Ishikawa (cell line): ENCODE results near the gene MACF1.

Experiments used
- CEBPB ChIP-seq: IDR thresholded peaks from 2 replicates; pipeline ENCODE4 v1.6.1; 2012
- EP300 ChIP-seq: IDR thresholded peaks from 2 replicates; pipeline ENCODE4 v1.6.1; 2012; ENCODE audit warnings: borderline replicate concordance
- FOXM1 ChIP-seq: IDR thresholded peaks from 2 replicates; pipeline ENCODE4 v1.6.1; 2012; ENCODE audit warnings: low read depth, borderline replicate concordance
- TAF1 ChIP-seq: IDR thresholded peaks from 2 replicates; pipeline ENCODE4 v1.6.1; 2012; ENCODE audit warnings: low read depth, mild to moderate bottlenecking
- TCF12 ChIP-seq: IDR thresholded peaks from 2 replicates; pipeline ENCODE4 v1.6.1; 2012; ENCODE audit warnings: low read depth
- TEAD4 ChIP-seq: IDR thresholded peaks from 2 replicates; pipeline ENCODE4 v1.6.1; 2012
- YY1 ChIP-seq: IDR thresholded peaks from 2 replicates; pipeline ENCODE4 v1.6.1; 2012; ENCODE audit warnings: low read depth
- TF ChIP-seq, protein P1 (sequence below): IDR thresholded peaks from 2 replicates; pipeline ENCODE4 v1.6.1; 2012
- TF ChIP-seq, protein P2 (sequence below): IDR thresholded peaks from 2 replicates; pipeline ENCODE4 v1.6.1; 2012; ENCODE audit warnings: low read depth, mild to moderate bottlenecking
- TF ChIP-seq, protein P3 (sequence below): IDR thresholded peaks from 2 replicates; pipeline ENCODE4 v1.6.1; 2012

DNA sequence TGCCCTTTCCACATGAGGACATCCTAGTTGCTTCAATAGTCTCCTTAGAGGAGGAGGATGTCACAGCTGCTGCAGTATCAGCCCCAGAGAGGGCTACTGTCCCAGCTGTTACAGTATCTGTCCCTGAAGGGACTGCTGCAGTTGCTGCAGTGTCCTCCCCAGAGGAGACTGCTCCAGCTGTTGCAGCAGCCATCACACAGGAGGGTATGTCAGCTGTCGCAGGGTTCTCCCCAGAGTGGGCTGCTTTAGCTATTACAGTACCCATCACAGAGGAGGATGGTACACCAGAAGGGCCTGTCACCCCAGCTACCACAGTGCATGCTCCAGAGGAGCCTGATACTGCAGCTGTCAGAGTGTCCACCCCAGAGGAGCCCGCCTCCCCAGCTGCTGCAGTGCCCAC, 208.4 kb downstream of the MACF1 start:
- TF ChIP-seq TAF1 (no peak), CEBPB (no peak), EP300 (no peak), TCF12 (no peak), TEAD4 (no peak), FOXM1 (no peak), YY1 (no peak)
- TF ChIP-seq, protein P1, sequence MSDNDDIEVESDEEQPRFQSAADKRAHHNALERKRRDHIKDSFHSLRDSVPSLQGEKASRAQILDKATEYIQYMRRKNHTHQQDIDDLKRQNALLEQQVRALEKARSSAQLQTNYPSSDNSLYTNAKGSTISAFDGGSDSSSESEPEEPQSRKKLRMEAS: no peak
- TF ChIP-seq, protein P2, sequence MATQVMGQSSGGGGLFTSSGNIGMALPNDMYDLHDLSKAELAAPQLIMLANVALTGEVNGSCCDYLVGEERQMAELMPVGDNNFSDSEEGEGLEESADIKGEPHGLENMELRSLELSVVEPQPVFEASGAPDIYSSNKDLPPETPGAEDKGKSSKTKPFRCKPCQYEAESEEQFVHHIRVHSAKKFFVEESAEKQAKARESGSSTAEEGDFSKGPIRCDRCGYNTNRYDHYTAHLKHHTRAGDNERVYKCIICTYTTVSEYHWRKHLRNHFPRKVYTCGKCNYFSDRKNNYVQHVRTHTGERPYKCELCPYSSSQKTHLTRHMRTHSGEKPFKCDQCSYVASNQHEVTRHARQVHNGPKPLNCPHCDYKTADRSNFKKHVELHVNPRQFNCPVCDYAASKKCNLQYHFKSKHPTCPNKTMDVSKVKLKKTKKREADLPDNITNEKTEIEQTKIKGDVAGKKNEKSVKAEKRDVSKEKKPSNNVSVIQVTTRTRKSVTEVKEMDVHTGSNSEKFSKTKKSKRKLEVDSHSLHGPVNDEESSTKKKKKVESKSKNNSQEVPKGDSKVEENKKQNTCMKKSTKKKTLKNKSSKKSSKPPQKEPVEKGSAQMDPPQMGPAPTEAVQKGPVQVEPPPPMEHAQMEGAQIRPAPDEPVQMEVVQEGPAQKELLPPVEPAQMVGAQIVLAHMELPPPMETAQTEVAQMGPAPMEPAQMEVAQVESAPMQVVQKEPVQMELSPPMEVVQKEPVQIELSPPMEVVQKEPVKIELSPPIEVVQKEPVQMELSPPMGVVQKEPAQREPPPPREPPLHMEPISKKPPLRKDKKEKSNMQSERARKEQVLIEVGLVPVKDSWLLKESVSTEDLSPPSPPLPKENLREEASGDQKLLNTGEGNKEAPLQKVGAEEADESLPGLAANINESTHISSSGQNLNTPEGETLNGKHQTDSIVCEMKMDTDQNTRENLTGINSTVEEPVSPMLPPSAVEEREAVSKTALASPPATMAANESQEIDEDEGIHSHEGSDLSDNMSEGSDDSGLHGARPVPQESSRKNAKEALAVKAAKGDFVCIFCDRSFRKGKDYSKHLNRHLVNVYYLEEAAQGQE: no peak
- TF ChIP-seq, protein P3, sequence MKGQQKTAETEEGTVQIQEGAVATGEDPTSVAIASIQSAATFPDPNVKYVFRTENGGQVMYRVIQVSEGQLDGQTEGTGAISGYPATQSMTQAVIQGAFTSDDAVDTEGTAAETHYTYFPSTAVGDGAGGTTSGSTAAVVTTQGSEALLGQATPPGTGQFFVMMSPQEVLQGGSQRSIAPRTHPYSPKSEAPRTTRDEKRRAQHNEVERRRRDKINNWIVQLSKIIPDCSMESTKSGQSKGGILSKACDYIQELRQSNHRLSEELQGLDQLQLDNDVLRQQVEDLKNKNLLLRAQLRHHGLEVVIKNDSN: no peak
